ENCODE measurements around the gene SNCG. TPM values are rescaled to one million over a fixed set of nuclear protein-coding genes. Genes with fewer than 3 reads are reported as not detected.
"Not testable (repeated sequence)": the region's sequence is repeated elsewhere in the genome, so short reads cannot be mapped to it uniquely, and the experiment has no call there.

The SNCG gene
- total RNA-seq, 3 donors from 2014 or later = 52.1 to 255 (median 53.7) TPM

DNA sequence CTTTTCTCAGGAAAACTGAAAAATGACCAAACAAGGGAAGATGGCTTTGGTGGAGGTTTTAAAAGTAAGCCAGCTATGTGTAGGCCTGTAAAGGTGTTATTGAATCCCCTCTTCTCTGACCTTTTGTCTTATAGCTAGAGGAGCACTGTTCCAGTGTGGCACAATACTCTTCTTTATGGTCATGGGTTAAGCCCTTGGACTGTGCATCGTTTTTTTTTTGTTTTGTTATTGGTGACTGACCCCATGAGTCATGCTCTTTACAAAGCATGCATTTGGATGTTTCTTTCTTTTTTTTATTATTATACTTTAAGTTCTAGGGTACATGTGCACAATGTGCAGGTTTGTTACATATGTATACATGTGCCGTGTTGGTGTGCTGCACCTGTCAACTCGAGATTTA lies 42.1 kb downstream of the SNCG start:
- H3K27ac ChIP-seq = no peak overlapping the region

DNA sequence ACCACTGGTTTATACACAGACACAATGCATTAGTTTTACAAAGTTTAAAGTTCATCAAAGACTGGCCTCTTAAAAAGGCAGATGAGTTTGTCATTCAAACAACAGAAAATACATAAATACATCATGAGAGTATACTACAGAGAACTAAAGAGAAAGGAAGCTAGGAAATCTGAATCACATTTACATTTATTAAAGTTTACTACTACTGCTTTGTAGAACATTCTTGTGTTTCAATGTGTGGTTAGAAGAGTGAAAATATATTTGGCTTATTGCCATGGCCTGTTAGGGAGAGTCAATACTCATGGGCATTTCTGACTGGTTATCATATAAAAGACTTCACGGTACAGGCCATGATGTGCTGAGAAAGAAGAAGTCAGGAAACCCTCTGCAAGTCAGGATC lies 48.7 kb downstream of the SNCG start:
- intact Hi-C loops (cut with DNase I; ENCODE audit: low total_unique reads); H3K4me1 ChIP-seq; DNase-seq (ENCODE audit: low spot score in 2 of 2); H3K36me3 ChIP-seq; H3K27ac ChIP-seq; H3K27me3 ChIP-seq; H3K9me3 ChIP-seq; H3K4me3 ChIP-seq: not testable (repeated sequence)

More for the DNA sequence above, 42.1 kb downstream of the SNCG start:
- TF ChIP-seq, protein P1, sequence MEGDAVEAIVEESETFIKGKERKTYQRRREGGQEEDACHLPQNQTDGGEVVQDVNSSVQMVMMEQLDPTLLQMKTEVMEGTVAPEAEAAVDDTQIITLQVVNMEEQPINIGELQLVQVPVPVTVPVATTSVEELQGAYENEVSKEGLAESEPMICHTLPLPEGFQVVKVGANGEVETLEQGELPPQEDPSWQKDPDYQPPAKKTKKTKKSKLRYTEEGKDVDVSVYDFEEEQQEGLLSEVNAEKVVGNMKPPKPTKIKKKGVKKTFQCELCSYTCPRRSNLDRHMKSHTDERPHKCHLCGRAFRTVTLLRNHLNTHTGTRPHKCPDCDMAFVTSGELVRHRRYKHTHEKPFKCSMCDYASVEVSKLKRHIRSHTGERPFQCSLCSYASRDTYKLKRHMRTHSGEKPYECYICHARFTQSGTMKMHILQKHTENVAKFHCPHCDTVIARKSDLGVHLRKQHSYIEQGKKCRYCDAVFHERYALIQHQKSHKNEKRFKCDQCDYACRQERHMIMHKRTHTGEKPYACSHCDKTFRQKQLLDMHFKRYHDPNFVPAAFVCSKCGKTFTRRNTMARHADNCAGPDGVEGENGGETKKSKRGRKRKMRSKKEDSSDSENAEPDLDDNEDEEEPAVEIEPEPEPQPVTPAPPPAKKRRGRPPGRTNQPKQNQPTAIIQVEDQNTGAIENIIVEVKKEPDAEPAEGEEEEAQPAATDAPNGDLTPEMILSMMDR (IDR thresholded peaks at IDR 0.05) = no peak
- no peak for TF ChIP-seq POLR2A (IDR thresholded peaks at IDR 0.05)
- no peak for TF ChIP-seq POLR2AphosphoS5 (IDR thresholded peaks at IDR 0.05)
- Histone ChIP-seq H3K36me3 (no peaks in the 10 kb centered on the region), H3K4me3 (no peak overlapping the region), H3K27me3 (no peaks in the 10 kb centered on the region), H3K9me3 (no peaks in the 10 kb centered on the region), H3K4me1 (no peaks in the 10 kb centered on the region)
- intact Hi-C loops (cut with DNase I; ENCODE audit: low total_unique reads) = no loop called here
- DNase-seq (ENCODE audit: low spot score in 2 of 2) = no peak

DNA sequence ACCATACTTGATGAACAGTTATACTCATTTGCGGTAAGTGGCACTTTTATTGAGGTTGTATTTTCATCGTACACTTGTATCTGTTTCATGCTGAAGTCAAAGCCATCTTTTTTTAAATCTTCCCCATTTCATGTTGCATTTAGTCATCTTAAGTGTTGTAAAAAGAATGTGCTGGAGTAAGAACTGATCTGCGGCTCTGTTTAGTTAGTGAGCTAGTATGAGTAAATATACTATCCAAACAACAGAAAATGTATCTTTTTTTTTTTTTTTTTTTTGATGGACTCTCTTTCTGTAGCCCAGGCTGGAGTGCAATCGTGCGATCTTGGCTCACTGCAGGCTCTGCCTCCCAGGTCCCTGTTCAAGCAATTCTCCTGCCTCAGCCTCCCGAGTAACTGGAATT lies 49.3 kb downstream of the SNCG start:
- H3K4me3 ChIP-seq; H3K36me3 ChIP-seq; intact Hi-C loops (cut with DNase I; ENCODE audit: low total_unique reads); H3K4me1 ChIP-seq; H3K9me3 ChIP-seq; H3K27me3 ChIP-seq; DNase-seq (ENCODE audit: low spot score in 2 of 2); H3K27ac ChIP-seq: not testable (repeated sequence)

DNA sequence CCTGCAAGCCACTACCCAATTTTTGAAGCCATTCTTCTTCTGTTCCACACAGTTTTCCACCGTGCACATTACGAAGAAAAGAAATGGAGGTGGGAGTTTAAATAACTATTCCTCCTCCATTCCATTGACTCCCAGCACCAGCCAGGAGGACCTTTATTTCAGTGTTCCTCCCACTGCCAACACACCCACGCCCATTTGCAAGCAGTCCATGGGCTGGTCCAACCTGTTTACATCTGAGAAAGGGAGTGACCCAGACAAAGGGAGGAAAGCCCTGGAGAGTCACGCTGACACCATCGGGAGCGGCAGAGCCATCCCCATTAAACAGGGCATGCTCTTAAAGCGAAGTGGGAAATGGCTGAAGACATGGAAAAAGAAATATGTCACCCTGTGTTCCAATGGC lies 49.9 kb downstream of the SNCG start:
- intact Hi-C loops (cut with DNase I; ENCODE audit: low total_unique reads); H3K4me3 ChIP-seq; H3K9me3 ChIP-seq; H3K27me3 ChIP-seq; DNase-seq (ENCODE audit: low spot score in 2 of 2); H3K4me1 ChIP-seq; H3K36me3 ChIP-seq; H3K27ac ChIP-seq: not testable (repeated sequence)

DNA sequence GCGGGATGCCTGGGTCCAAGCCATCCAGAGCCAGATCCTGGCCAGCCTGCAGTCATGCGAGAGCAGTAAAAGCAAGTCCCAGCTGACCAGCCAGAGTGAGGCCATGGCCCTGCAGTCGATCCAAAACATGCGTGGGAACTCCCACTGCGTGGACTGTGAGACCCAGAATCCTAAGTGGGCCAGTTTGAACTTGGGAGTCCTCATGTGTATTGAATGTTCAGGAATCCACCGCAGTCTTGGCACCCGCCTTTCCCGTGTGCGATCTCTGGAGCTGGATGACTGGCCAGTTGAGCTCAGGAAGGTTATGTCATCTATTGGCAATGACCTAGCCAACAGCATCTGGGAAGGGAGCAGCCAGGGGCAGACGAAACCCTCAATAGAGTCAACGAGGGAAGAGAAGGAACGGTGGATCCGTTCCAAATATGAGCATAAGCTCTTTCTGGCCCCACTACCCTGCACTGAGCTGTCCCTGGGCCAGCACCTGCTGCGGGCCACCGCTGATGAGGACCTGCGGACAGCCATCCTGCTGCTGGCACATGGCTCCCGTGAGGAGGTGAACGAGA lies 50.8 kb downstream of the SNCG start:
- intact Hi-C loops (cut with DNase I; ENCODE audit: low total_unique reads); H3K9me3 ChIP-seq; H3K4me3 ChIP-seq; H3K36me3 ChIP-seq; H3K4me1 ChIP-seq; H3K27me3 ChIP-seq; DNase-seq (ENCODE audit: low spot score in 2 of 2); H3K27ac ChIP-seq: not testable (repeated sequence)

Other genes with a start within 250 kb of the SNCG start
- gene BMPR1A, start 202.0 kb upstream of the SNCG start, total RNA-seq = 10 to 100 TPM; 49.8 to 87.2 (median 57.4) TPM
- gene MMRN2, start 984 bp upstream of the SNCG start, total RNA-seq = 10 to 100 TPM; 23.0 to 60.3 (median 32.6) TPM
- 1,000 to 10,000 TPM in 1 of 3 donors, 100 to 1,000 TPM in 2; 204 to 1,074 (median 288) TPM for gene ADIRF, start 9.9 kb downstream of the SNCG start, total RNA-seq
- gene FAM25A, start 61.7 kb downstream of the SNCG start, total RNA-seq = not detected
- 100 to 1,000 TPM; 171 to 210 (median 174) TPM for gene GLUD1, start 136.2 kb downstream of the SNCG start, total RNA-seq
- gene SHLD2, start 136.6 kb downstream of the SNCG start, total RNA-seq = 10 to 100 TPM; 35.1 to 36.7 (median 35.7) TPM

Data from breast epithelium (tissue), 4 donors.